ENCODE results near the gene ITCH.

Gene ITCH

DNA sequence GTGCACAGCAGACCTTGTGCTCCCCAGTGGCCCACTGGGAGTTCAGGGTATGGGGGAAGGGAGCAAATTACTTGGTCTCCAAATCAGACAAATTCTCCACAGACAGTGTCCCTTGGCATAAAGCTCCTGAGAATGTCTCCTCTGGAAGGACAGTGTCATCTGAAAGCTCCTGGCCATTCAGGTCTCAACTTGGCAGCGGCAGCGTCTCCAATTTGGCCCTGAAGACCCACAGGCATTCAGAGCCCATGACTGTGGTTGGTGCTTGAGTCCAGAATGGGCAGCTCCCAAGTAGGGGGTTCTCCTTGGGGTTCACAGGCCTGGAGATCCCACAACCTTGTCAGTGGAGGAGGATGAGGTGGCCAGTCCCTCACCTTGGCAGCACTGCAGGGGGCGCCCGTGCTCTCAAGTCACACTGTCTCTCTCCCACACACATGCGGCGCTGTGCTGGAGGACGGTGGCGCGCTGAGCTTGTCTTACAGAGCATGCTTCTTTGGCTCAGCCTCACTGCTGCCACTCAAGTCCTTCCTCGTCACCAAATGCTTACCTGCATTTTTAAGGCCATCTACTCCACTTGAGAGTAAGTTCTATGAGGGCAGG is 173.8 kb downstream of the ITCH start:
- no peak for DNase-seq

DNA sequence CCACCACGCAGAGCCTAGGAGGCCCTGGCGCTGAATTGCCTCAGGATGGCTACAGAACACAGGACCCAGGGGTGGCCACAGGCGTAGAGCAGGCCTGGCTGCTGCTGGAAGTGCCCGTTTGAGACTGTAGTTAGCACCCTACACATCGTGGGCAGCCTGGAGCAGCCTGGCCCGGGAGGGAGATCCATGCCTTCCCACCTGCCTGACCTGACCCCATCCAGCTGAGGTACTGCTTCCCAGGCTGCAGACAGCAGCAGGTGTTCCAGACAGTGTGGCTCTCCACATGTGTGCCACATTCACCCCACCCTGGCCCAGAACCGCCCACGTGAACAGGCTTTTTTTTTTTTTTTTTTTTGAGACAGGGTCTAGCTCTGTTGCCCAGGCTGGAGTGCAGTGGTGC is 174.6 kb downstream of the ITCH start:
- DNase-seq = no peak

DNA sequence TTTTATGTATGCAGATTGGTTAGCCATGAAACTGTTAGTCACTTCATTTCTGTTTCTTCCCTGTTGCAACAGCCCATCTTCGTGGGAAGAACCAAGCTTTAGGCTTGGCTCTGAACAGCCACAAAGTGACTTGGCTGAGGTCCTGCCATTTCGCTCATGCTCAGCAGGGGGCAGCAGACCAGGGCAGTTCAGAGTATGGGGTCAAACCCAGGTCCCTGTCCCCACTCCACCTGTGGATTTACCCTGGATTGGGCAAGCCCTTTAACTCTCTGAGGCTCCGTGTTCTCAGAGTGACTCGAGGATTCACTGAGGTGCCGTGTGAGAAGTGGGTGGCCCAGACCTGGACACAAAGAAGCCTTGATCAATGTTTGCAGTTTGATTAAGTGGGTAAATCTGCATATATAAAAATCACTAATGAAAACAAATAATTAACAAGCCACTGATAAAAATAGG is 175.6 kb downstream of the ITCH start:
- peak; percentile 39 for DNase-seq

DNA sequence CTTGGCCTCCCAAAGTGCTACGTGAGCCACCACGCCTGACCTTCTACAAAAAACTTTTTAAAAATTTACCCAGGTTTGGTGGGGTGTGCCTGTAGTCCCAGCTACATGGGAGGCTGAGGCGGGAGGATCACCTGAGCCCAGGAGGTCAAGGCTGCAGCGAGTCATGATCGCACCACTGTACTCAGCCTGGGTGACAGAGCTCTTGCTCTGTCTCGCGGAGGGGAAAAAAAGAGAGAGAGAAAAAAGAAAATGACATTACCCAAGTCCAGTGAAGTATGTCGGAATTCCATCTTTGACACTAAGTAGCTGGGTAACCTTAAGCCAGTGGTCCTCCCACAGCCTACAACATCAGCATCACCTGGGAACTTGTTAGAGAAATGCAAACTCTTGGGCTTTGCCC is 176.7 kb downstream of the ITCH start:
- DNase-seq = no peak

DNA sequence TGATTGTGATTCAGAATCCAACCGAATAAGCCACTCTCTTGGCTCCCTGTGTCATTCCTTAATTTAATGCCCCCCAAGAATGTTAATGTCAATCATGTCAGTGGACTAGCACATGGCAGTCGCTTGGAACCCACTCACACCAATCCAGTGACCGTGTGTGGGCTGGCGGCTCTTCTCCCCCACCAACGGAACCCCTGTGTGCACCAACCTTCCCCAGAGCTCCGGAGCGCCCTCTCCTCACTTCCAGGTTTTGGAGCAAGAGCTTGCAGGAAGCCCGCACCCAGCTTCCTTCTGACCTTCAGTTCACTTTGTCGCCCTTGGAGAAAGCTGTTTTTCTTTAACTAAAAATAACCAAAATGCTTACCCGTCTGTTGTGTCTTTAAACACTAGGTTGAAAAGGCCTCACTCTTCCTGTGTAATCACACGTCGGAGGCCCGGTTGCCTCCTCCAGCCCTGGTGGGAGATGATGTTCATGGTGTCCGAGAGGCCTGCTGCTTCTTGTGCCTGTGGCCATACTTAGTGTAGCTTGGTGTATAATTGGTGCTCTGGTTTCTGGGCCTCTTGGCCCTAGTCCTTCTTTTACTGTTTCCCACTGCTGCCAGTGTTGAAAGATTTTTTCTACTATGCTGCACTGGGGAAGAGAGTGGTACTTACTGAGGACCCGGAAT is 177.7 kb downstream of the ITCH start:
- DNase-seq = no peak

DNA sequence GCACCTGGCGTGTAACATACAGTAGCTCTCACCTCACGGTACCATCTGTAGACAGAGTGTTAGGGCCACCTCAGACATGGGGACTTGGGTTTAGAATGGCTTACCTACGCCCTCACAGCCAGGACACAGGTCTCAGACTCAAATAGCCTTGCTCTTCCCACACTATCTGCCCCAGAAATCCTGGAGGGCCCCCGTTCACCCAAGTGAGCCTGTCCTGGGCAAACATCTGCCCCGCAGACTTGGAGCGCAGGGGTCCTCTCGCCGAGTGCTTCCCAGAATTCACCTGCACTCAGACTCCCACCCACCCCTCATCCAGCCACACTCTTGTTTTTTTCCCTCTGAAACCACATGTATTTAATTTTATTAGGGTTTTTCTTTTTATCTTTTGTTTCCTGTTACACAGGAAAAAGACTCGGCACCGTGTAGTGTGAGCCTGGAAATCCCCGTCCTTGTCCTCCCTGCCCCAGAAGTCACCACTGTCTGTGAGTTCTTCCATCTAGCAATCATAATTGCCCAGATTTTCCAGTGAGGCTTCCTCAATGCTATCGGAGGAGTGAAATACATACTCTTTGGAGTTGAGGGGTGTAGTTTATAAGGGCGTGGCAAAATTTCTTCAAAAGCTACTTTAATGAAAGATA is 178.3 kb downstream of the ITCH start:
- DNase-seq = no peak

DNA sequence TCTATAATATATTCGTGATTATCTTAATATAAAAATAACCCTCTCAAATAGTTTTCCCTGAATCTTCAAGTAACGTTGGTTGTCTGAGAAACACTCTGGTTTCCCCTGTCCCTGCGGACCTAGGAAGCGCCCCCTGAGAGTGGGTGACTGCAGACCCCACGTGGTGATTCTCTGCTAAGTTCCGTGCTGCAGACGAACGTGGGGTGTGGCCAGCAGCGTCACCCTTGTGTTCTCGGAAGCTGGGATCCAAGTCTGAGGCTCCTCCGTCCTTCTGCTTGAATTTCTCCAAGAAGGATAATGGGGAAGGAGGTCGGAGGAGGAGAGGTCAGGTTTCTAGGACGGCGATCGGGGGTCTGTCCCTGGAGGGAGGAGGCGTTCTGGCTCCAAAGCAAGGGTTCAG is 178.8 kb downstream of the ITCH start:
- no peak for DNase-seq

DNA sequence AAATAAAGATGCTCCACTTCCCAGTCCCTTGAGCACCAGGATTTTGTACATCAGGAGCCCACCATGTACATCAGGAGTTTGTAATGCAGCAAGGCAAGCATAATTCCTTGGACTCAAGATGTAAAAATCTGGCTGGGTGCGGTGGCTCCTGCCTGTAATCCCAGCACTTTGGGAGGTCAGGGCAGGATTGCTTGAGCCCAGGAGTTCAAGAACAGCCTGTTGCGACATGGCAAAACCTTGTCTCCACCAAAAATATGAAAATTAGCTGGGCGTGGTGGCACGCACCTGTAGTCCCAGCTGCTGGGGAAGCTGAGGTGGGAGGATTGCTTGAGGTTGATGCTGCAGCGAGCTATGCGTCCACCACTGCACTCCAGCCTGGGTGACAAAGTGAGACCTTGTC is 179.4 kb downstream of the ITCH start:
- no peak for DNase-seq

DNA sequence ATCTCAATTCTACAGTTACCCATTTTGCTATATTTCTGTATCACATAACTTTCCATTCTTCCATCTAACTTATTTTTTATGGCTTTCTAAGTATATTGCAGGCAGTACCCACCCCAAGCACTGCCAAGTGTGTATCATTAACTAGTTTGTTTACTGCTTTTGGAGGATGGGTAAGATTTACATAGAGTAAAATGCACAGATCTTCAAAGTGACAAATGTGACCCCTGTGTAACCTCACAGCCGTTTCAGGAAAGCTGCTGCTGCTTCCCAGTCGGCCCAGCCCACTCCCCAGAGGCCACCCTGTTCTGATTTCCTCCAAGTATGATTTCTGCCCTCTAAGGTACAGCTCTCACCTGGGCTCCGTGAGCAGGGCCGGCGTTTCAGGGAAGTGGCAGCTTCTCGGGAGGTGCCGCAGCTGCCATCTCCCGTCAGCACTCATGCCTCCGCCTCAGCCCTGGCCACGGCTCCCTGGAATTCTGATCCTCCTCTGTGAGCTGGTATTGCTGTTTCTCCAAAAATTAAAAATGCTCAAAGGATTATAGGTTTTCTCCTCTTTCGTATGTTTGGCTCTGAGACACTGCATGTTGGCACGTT is 180.5 kb downstream of the ITCH start:
- DNase-seq = no peak

DNA sequence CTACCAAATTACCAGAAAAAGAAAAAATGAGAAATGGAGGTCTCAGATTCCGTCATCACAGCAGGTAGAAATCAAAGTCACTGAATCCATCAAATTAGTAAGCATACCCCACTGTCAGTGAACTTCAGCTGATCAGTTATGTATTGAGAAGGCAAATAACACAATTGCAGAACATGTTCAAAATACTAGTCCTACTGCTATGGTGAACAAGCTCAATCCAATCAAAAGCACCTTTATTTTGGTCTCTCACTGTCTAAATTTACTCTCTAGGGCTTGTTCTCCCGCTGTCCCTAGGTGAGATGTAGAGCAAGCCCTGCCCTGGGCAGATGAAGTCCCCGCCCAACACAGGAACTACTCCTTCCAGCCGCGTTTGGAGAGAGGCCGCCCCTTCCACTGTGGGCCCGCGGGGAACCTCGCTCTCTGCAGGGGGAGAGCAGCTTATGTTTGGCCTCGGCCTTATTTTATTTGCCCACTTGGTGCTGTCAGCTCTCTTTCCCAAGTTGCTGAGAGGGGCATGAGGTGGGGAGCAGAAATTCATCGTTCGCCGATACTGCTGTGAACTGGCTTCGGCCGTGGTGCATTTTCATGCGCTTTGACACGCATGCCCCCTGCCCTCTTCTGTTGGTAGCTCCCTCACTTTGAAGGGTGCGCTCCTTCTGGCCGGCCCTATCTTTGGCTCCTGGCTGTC is 181.2 kb downstream of the ITCH start:
- peak; percentile 50 for DNase-seq

DNA sequence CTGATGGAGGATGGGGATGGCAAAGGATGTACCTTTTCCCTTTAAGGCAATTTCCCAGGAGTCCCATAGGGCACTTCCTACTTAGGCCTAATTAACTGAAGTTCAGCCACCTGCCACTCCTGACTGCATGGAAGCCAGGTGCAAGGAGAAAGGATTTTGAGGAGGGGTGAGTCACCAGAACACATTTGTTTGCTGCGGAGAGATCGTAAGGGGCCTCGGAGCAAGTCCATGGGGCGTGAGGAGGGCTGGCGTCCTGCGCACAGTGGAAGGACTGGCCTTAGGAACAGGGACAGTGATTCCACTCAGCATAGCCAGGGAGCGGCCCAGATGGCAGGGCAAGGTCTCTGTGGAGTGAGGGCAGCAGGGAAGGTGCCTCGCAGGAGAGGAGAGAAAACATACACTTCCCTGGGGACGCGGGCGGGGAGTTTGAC is 183.7 kb downstream of the ITCH start:
- no peak for DNase-seq

DNA sequence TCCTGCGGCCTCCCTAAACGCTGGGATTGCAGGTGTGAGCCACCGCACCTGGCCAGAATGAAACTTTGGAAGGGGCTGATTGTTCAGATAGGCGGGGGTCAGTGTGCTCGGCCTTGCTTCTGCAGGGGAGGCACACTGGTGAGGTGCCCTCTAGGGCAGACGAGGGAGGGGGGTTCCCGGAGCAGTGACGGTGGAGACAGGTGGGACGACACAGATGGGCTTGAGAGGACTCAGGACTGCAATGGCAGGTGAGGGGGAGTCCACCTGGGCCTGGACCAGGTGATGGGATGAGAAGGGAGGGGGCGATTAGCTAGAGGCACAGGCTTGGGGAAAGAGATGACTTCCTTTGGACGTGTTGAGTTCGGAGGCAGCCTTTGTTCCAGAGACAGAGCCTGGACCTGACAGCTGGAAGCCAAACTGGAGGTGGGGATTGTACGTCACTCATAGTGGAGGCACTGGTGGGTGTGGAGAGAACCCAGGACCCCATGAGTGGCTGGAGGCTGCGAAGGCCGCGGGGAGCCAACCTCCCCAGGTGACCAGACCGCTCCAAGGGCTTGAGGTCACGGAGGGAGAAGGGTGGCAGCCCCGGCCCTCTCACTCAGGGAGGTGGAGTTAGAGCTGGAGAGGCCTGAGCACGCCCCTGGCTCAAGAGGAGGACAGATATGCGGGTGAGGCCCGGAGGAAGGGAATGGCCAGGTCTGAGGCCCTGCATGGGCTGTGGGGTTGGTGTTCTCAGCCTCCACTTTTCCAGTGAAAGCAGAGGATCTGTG is 185.0 kb downstream of the ITCH start:
- DNase-seq = no peak

DNA sequence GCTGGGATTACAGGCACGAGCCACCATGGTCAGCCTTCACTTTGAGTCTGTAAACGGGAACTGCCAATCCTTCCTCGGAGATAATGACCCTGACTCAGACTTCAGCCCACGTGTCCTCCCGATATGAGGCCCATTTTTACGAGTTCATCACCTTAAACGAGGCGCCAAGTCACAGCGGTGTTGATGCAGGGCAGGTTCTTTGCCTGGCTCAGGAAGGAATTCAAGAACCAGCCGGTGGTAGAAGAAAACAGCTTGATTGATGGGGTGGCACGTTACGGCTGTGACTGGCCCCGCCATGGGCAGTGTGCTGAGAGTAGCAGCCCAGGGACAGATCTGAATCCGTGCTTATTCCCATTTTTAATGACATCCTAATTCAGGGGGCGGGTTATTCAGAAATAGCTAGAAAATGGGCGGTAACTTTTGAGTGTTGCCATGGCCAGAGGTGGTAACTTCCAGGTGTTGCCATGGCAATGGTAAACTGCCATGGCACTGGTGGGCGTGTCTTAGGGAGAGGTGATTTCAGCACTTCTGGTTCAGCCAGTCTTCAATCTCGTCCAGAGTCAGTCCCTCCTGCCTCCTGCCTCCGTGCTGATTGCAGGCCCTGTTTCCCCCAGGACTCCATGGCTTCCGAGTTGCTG is 186.3 kb downstream of the ITCH start:
- no peak for DNase-seq

DNA sequence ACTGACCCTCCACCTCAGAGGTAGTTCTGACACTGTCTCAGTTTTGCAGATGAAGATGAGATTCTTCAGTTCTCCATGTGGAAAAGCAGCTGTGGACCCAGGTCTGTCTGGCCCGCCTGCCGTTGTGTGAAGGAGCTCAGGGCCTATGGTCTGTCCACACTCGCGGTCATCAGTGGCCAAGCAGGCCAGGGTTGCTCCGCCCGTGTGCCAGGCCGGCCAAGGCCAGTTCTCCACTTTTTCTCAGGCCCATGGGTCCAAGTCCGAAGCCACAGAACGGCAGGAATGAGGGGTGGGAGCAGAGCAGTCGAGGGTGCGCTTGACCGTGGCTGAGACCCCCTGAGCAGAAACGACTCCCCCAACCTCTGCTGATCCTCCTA is 186.8 kb downstream of the ITCH start:
- DNase-seq = no peak

DNA sequence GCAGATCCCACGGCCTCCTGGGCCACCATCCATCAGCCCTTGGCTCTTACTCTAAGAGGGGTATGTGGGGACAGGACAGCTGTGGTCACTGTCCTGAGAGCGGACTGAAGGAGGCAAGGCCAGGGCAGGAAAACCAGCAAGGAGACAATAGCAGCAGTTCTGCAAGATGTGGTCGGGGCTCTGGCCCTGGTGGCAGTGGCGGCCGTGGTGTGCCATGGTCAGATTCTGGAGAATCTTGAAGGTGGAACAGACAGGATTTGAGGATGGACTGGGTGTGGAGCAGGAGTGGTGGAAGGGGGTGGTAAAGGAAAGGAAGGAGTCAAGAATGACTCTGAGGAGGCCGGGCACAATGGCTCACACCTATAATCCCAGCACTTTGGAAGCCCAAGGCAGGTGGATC is 189.5 kb downstream of the ITCH start:
- DNase-seq = no peak

DNA sequence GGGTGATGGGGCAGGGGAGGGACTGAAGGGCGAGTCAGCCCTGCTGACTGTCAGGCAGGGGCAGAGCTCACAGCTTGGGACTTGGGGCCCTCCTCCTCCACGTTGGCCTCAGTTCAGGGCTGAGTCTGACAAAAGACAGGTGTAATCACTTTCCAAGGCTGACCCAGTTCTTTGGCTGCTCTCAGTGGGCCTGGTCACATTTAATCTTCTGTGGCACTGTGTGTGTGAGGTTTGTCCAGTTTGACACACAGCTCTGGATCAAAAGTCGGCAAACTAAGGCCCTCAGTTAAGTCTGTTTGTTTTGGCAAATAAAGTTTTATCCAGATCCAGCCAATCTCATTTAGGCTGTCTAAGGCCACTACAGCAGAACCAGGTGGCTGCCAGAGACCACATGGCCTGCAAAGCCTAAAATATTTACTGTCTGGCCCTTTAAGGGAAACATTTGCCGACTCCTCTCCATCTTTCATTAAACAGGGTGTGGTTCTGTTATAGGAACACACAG is 190.3 kb downstream of the ITCH start:
- no peak for DNase-seq

DNA sequence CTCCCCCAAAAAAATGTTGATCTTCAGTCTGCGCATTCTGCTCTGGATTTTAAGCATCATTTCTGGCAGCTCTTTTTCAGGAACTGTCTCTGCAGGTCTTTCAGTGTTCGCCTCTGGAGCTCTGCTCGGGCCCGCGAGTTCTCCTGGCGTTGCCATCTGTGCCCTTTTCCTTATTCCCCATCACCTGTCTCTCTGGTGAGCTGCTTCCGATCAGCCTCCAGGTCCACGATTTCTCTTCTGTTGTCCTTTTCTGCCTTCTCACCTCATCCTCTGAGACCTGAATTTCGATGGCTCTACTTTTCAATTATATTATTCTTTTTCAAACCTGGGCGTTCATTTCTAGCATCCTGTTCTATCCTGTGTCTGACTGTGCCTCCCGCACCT is 194.9 kb downstream of the ITCH start:
- no peak for DNase-seq

DNA sequence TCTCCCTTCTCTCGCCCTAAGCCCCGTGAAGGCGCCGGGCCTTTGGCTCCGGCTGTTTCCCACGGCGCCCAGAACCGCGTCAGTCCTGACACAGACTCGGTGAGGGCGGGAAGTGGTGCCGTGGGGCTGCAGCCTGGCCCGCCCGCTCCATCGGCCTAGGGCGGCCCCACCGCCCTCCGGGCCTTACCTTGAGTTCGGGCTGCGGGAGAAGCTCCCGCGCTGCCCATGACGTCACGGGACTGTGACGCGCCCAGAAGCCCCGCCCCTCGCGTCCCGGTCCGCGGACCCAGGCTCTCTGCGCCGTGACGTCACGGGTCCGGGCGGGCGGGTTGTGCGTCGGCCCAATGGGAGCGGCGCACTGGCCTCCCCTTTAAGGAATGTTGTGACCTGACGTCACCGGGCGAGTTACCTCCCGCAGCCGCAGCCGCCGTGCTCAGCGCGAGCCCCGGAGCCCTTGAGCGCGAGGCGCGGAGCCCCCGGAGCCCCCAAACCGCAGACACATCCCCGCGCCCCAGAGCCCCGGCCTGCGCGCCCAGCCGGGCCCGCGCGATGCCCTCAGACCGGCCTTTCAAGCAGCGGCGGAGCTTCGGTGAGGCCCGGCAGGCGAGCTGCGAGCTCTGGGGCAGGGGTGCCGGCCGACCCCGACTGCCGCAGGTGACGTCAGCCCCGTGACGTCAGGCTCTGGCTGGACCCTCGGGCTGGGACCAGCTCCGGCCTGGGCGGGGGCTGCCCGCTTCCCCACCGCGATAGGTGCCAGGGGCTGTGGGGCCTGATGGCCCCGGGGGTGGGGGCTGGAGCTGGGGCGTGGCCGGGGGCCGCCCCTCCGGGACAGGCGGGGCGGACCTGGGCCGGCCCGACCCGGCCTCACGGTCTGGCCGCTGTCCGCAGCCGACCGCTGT is 195.5 kb downstream of the ITCH start, which contains the start of gene MAP1LC3A:
MAP1LC3A (plus strand) TSS at position 399 of the 899 bp plus-strand sequence; CDS start at position 550, 151 bp downstream.
- peak; percentile 96 for DNase-seq

DNA sequence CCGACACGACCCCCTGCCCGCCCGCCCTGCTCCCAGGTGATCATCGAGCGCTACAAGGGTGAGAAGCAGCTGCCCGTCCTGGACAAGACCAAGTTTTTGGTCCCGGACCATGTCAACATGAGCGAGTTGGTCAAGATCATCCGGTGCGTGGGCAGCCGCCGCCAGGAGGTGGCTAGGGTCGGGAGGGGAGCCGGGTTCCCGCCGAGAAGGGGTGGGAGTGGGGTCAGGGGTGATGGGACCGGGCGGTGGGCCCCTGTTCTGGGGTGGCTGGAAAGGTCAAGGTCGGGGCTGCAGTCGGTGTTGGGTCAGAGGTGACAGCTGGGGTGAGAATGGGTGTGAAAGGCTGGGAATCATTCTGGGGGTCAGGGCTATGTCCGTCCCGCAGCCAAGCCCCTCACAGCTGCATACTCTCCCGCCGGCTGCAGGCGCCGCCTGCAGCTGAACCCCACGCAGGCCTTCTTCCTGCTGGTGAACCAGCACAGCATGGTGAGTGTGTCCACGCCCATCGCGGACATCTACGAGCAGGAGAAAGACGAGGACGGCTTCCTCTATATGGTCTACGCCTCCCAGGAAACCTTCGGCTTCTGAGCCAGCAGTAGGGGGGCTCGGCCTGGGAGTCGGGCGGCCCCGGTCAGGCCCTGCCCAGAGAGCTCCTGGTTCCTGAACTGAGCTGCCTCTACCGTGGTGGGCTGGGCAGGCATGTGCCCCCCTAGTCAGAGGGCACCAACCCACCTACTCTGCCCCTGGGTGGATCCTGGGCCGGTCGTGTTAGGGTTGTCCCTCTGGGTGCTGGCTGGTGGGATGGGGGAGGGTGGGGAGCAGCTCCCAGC is 196.5 kb downstream of the ITCH start:
- peak; percentile 31 for DNase-seq

DNA sequence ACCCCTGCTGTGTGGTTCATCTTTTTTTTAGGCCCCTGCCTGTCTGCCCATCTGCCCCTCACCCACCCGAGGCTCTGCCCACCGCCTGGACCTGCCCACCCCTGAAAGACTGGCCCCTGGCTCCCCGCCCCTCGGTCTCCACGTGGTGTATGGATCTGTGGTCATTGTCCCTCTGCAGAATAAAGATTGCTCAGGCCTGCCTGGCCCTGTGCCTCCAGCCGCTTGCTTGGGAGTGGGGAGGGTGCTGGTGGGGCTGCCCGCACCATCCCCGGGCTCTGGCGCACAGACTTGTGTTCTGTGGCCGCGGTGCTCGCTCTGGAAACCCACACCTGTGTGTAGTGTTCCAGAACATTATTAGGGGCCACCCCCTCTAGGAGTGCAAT is 197.1 kb downstream of the ITCH start:
- no peak for DNase-seq

Measured in eye (tissue), 1 donor.